ENCODE measurements around the gene PPP1R3E. TPM values are rescaled to one million over a fixed set of nuclear protein-coding genes. Genes with fewer than 3 reads are reported as not detected.
A peak's percentile ranks its signal among the peaks of the same experiment; 100 is the strongest.

The PPP1R3E gene
- total RNA-seq, 6 donors from 2014 or later = 6.7 to 95.3 (median 12.8) TPM

DNA sequence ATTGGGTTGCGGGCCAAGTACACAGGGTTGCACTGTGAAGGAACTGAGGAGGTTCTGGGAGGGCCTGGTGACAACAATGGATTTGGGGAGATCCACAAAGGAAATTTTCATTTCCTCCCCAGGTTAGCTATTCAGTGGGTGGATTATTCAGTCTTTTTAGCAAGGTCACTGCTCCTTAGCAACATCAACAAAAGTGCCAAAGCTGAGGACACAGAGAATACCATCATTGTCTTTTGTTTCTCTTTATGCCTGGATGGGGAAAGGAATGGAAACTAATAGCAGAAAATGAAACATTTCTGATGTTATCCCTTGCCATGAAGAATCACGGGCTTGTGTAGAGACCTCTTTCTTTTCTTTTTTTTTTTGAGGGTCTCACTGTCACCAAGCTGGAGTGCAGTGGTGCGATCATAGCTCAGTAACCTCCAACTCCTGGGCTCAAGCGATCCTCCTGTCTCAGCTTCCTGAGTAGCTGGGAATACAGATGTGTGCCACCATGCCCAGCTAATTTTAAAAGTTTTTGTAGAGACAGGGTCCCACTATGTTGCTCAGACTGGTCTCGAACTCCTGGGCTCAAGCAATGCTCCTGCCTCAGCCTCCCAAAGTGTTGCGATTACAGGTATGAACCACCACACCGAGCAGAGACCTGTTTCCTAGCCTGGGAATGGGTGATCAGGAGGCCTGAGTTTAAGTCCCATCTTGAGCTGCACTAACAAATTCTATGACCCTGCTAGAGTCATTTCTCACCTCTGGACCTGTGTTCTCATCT is 6.5 kb downstream of the PPP1R3E start:
- Histone ChIP-seq H3K9me3 (no peaks in the 10 kb centered on the region), H3K27ac (no peak overlapping the region), H3K4me3 (no peak overlapping the region), H3K27me3 (no peaks in the 10 kb centered on the region), H3K4me1 (peaks cover 15 to 26% (median 22%) of the 10 kb centered on the region in 4 donors), H3K36me3 (peaks cover 0 to 9% (median 4%) of the 10 kb centered on the region in 4 donors)
- WGBS, 2 donors = 81 to 96% methylated on average over 4 to 7 of the region's 7 CpGs
- no peak for ATAC-seq (ENCODE audit: low FRiP score in 2 of 2)
- DNase-seq = no peak
- TF ChIP-seq, protein P1, sequence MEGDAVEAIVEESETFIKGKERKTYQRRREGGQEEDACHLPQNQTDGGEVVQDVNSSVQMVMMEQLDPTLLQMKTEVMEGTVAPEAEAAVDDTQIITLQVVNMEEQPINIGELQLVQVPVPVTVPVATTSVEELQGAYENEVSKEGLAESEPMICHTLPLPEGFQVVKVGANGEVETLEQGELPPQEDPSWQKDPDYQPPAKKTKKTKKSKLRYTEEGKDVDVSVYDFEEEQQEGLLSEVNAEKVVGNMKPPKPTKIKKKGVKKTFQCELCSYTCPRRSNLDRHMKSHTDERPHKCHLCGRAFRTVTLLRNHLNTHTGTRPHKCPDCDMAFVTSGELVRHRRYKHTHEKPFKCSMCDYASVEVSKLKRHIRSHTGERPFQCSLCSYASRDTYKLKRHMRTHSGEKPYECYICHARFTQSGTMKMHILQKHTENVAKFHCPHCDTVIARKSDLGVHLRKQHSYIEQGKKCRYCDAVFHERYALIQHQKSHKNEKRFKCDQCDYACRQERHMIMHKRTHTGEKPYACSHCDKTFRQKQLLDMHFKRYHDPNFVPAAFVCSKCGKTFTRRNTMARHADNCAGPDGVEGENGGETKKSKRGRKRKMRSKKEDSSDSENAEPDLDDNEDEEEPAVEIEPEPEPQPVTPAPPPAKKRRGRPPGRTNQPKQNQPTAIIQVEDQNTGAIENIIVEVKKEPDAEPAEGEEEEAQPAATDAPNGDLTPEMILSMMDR (IDR thresholded peaks at IDR 0.05) = no peak
- no peak for TF ChIP-seq POLR2A (IDR thresholded peaks at IDR 0.05)
- TF ChIP-seq POLR2AphosphoS5 (IDR thresholded peaks at IDR 0.05) = no peak
- TF ChIP-seq EP300 (IDR thresholded peaks at IDR 0.05) = no peak

DNA sequence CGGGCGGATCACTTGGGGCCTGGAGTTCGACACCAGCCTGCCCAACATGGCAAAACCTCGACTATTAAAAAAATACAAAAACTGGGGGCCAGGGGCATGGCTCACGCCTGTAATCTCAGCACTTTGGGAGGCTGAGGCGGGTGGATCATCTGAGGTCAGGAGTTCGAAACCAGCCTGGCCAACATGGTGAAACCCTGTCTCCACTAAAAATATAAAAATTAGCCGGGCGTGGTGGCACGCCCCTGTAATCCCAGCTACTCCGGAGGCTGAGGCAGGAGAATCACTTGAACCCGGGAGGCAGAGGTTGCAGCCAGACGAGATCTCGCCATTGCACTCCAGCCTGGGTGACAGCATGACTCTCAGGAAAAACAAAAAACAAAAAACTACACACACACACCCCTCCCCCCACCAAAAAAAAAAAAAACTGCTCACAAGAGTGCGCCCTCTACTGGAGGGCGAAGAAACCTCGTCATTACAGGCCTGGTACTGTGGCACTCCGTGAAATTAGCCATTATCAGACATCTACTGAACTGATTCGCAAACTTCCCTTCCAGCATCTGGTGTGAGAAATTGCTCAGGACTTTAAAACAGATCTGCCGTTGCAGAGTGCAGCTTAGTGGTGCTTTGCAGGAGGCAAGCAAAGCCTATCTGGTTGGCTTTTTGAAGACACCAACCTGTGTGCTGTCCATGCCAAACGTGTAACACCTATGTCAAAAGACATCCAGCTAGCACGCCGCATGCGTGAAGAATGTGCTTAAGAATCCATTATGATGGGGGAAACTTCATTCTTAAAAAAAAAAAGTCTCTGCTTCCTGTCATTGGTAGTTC is 7.7 kb downstream of the PPP1R3E start:
- Histone ChIP-seq H3K27ac (no peak overlapping the region), H3K27me3 (no peaks in the 10 kb centered on the region), H3K9me3 (no peaks in the 10 kb centered on the region), H3K4me3 (no peak overlapping the region), H3K36me3 (peaks cover 0 to 9% (median 4%) of the 10 kb centered on the region in 4 donors), H3K4me1 (peaks cover 7 to 18% (median 13%) of the 10 kb centered on the region in 4 donors)
- peak in 1 of 2 donors; percentile 37 for DNase-seq
- peak; percentile 86 to 89 for ATAC-seq (ENCODE audit: low FRiP score in 2 of 2)
- 31 to 32% methylated on average over 23 to 24 of the region's 24 CpGs for WGBS, 2 donors
- TF ChIP-seq, protein P1 (IDR thresholded peaks at IDR 0.05) = peak; percentile 42 to 85 (median 58)
- TF ChIP-seq EP300 (IDR thresholded peaks at IDR 0.05) = no peak

DNA sequence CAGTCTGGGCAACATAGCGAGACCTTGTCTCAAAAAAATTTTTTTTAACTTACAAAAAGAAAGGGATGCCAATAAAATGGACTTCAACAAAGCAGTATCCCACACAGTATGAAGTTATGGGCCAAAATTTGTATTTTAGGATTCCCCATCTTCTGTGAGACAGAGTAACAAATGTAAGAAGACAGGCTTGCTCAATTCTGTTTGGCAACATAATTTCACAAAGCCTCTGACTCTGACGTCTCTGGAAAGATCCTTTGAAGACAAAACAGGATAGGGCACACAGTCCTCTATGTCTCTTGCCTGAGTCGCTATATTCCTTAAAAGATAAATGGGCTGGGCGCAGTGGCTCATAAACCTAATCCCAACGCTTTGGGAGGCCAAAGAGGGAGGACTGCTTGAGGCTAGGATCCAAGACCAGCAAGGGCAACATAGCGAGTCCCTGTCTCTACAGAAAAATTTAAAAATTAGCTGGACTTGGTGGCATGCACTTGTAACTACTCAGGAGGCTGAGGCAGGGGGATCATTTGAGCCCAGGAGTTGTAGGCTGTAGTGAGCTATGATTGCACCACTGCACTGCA is 15.7 kb downstream of the PPP1R3E start:
- Histone ChIP-seq H3K4me3 (peak overlapping the region in 3 of 4 donors; percentile 58 to 91 (median 88)), H3K27ac (peak overlapping the region; percentile 90 to 98 (median 94)), H3K4me1 (peaks cover 11 to 24% (median 19%) of the 10 kb centered on the region in 4 donors), H3K36me3 (no peaks in the 10 kb centered on the region), H3K9me3 (no peaks in the 10 kb centered on the region), H3K27me3 (no peaks in the 10 kb centered on the region)
- WGBS, 2 donors = 52 to 56% methylated on average over 6 of the region's 6 CpGs
- no peak for DNase-seq
- ATAC-seq (ENCODE audit: low FRiP score in 2 of 2) = no peak
- TF ChIP-seq POLR2A (IDR thresholded peaks at IDR 0.05) (no peak), EP300 (IDR thresholded peaks at IDR 0.05) (no peak), POLR2AphosphoS5 (IDR thresholded peaks at IDR 0.05) (no peak)
- TF ChIP-seq, protein P1 (IDR thresholded peaks at IDR 0.05) = no peak

DNA sequence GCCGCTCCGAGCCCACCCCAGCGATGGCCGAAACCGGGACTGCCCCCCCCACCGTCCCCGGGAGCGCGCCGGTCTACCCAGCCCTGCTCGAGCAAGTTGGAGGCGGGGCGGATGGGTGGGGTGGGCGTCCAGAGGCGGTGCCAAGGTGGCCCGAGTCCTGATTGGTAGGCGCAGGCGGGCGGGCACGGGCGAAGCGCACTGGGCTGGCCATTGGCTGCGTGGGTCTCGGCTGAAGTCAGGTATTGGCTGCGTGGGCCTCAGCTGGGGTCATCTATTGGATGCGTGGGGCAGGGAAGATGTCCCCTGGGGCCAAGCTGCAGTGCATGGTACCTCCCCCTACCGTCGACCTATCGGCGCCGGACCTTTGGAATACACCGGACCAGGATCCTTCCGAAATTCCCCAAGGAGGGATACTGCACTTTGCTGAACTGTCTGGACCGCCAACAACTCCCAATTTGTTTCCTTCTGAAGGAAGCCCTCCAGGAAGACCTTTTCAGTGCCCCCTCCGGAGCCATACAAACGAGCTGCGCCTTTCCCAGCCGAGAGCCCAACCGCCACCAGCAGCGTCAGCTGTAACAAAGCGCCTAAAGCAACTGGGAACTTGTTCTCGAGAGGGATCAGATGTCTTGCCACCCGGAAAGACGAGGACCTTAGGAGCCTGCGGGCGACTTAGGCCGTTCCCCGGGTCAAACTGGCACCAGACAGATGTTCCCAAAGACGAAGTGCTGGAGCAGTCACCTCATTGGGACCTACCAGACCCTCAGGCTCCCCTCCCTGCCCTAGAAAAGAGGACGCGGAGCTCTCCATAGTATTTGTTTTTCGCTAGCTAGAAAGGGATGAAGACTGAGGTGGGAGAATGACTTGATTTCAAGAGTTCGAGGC is 16.4 kb downstream of the PPP1R3E start, which contains the start of gene HOMEZ:
Gene HOMEZ, minus strand, starts transcription at position 113 of the 882 bp plus-strand sequence. CDS start 180 bp downstream, outside the sequence.
- no peaks in the 10 kb centered on the region for H3K9me3 ChIP-seq
- H3K36me3 ChIP-seq = peaks cover 0 to 7% (median 0%) of the 10 kb centered on the region in 4 donors
- H3K27me3 ChIP-seq = no peaks in the 10 kb centered on the region
- DNase-seq (peak; percentile 99), ATAC-seq (ENCODE audit: low FRiP score in 2 of 2) (peak; percentile 99 to 100)
- 2 to 4% methylated on average over 4 to 34 of the region's 53 CpGs for WGBS, 2 donors
- H3K4me1 ChIP-seq = peaks cover 11 to 24% (median 19%) of the 10 kb centered on the region in 4 donors
- peak in 1 of 4 donors; percentile 52 for TF ChIP-seq EP300 (IDR thresholded peaks at IDR 0.05)
- TF ChIP-seq, protein P1 (IDR thresholded peaks at IDR 0.05) = peak in 4 of 6 experiments; percentile 16 to 43 (median 36)
- TF ChIP-seq POLR2AphosphoS5 (IDR thresholded peaks at IDR 0.05) = peak; percentile 62 to 86
- peak in 3 of 4 donors; percentile 78 to 89 (median 85) for TF ChIP-seq POLR2A (IDR thresholded peaks at IDR 0.05)
- H3K4me3 ChIP-seq = peak within 1 kb of the TSS; percentile 58 to 91 (median 88)
- peak within 1 kb of the TSS; percentile 90 to 98 (median 94) for H3K27ac ChIP-seq

Measured in upper lobe of left lung (tissue), 6 donors.